NCI-H1105 treated with DMSO at 0.1 percent for 48 hours (cell line): ENCODE results near the gene CDC34.

Experiments
- DNase-seq: peaks from one replicate; lab custom pipeline; 2025; lab: John Stamatoyannopoulos, UW

CDC34 gene

DNA sequence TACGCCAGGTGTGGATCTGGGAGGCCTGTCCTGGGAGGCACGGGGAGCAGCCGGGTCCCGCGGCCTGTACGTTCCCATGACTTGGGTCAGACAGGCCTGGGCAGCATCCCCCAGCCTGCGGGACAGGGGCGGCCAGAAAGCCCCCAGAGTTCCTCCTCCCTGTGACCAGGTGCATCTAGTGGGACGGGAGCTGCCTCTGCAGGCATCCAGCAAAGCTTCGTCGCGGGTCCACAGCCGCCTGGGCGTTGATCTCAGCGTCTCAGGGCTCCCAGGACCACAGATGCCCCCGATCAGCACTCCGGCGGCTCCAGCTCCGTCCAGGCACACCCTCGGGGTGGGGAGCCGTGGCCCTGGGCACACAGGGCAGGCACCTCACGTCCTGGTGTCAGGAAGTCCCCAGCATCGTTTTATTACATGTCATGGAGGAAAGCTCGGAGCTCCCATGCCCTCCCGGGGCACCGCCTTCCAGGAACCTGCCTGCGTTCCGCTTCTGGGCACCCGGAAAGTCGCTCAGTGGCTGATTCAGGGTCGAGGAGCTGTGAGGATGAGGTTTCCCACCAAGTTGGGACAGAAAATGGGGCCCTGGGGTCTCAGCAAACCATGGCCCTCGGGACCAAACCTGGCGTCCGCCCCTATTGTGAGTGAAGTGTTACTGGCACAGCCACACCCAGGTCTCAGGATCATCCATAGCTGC, 10.8 kb downstream of the CDC34 start:
- DNase-seq = no peak

DNA sequence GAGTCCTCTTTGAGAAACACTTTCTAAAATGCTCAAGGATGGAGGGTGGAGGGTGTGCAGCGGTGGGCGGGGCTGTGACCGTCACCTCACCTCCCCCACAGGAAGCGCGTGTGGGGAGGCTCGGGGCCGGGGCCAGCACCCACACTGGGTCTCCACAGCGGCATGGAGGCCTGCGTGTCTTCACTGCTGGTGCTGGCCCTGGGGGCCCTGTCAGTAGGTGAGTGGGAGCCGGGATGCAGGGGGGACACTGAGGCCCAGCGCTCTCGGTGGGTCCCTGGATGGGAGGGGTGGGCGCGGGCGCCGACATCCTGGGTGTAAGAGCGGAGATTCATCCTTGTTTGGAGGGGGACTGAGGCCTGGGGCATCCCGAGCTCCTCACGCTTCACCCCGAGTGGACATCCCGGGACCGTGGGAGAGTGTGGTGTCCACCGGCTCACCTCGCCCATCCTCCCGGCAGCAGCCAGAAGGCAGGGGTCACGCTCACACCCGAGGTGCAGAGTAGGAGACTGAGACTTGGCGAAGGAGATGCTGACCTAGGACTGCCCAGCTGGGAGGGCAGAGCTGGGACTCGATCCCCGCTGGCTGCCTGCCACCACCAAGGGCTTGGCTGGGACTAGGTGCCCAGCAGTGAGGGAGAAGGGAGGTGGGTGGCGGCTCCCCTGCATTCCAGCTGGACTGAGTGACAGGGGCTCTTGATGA, 12.5 kb downstream of the CDC34 start, which contains the start of gene GZMM:
GZMM (plus strand) TSS at position 144 of the 699 bp plus-strand sequence; CDS start at position 163, 19 bp downstream.
- no peak for DNase-seq

DNA sequence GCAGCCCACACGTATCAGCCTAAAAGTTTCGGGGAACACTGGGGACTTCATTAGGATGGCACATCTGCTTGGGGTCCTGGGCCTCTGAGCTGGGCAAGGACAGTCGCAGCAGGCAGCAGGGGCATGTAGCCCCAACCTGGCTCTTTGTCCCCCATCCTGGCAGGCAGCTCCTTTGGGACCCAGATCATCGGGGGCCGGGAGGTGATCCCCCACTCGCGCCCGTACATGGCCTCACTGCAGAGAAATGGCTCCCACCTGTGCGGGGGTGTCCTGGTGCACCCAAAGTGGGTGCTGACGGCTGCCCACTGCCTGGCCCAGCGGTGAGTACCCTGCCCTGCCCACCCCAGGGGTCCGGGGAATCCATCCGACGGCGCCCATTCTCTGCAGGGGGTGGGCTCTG, 15.6 kb downstream of the CDC34 start:
- no peak for DNase-seq

DNA sequence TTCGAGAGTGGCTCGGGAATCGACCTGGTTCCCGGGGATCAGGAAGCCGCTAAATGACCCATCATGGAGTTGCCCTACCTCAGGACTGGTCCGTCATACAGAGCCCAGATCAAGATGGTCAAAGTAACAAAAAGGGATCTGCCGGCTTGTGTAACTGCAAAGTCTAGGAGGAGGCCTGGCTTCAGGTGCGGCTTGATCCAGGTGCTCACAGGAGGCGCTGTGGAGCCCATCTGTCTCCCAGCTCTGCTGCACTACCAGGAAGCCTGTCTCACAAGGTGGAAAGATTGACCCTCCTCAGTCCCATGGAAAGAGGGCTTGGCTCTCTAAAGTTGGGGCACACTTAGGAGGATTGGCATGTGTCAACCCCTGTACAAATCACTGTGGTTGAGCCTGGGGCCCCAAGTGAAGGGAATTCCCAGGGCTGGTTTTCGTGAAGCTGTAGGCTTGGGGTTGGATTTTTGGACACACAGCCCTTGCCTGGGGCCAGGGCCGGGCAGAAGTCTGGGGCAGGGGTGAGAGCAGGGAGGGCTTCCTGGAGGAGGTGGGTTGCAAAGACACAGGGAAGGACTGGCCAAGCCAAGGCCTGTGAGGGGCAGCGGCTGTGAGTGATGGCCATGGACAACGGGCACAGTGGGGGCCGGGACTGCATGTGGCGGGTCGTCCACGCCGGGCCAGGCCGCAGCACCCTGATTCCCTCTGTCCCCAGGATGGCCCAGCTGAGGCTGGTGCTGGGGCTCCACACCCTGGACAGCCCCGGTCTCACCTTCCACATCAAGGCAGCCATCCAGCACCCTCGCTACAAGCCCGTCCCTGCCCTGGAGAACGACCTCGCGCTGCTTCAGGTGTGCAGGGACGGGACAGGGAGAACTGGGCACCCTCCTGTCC, 16.5 kb downstream of the CDC34 start:
- no peak for DNase-seq

DNA sequence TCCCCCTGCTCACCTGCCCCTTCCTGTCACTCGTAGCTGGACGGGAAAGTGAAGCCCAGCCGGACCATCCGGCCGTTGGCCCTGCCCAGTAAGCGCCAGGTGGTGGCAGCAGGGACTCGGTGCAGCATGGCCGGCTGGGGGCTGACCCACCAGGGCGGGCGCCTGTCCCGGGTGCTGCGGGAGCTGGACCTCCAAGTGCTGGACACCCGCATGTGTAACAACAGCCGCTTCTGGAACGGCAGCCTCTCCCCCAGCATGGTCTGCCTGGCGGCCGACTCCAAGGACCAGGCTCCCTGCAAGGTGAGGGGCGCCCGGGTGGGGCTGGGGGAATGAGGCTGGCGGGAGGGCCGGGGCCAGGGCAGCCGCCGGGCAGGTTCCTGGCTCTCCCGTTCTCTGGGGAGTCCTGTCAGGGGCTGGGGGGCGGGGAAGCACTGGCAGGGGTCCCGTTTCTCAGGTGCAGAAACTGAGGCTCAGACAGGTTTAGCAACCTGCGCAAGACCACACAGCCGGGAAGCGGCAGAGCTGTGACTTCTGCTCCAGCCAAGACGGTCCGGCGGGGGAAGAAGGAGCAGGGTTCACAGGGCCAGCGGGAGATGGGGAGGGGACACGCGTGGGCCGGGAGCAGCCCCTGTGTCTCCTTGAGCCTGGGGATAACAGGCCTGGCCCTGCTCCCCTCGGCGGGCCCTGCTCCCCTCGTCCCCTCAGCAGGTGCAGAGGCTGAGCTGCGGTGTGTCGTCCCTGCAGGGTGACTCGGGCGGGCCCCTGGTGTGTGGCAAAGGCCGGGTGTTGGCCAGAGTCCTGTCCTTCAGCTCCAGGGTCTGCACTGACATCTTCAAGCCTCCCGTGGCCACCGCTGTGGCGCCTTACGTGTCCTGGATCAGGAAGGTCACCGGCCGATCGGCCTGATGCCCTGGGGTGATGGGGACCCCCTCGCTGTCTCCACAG, 17.6 kb downstream of the CDC34 start:
- DNase-seq = no peak

DNA sequence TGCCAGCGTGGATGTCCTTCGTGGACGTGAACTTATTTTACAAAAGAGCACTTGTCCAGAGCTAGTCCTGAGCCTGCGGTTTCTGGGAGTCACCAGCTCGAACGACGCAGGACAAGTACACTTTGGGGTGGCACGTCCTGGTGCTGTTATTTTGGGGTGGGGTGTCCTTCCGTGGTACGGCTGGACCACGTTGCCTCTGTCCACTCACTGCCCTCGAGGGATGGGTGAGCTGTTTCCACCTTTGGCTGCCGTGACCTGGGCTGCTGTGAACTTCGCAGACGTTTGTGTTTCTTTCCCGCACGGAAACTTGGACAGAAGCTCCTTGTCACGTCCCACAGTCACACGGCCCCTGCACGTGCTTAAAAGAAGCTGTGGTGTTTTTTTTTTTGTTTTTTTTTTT, 23.3 kb downstream of the CDC34 start:
- no peak for DNase-seq

DNA sequence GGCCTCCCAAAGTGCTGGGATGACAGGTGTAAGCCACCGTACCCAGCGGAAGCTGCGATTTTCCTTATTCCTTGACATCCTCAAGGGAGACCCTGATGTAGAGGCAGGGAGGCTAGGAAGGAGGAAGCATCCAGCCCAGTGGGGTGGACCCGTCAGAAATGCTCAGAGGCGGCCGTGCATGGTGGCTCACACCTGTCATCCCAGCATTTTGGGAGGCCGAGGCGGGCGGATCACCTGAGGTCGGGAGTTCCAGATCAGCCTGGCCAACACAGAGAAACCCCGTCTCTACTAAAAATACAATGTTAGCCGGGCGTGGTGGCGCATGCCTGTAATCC, 23.9 kb downstream of the CDC34 start:
- no peak for DNase-seq

DNA sequence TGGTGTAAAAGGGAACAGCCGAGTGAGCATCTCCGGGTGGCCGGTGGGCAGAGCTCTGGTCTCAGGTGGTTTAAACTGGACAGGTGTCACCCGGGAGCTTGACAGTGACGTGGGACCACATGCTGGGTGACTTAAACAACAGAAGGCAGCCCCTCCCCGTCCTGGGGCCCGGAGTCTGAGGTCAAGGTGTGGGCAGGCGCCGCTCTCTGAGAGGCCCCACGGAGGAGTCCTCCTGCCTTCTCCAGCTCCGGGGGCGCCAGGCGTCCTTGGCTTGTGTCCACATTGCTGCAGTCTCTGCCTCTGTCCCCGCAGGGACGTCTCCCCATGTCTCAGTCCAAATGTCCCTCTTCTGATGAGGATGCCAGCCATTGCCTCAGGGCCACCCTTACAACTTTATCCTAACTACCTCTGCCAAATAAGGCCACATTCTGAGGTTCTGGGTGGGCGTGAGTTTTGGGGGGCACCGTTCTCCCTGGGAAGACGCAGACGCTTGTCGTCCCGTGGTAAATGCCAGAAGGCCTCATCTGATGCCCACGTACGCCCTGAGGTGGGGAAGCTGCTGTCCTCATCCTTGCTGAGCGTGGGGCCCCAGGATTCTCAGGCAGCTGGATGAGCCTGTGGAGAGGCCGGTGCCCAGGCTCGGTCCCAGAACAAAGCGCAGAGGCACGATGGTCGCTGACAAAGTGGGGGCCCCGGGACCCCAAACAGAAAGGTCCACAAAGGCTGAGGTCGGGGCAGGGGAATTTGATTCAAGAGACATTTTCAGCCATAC, 25.2 kb downstream of the CDC34 start:
- no peak for DNase-seq

DNA sequence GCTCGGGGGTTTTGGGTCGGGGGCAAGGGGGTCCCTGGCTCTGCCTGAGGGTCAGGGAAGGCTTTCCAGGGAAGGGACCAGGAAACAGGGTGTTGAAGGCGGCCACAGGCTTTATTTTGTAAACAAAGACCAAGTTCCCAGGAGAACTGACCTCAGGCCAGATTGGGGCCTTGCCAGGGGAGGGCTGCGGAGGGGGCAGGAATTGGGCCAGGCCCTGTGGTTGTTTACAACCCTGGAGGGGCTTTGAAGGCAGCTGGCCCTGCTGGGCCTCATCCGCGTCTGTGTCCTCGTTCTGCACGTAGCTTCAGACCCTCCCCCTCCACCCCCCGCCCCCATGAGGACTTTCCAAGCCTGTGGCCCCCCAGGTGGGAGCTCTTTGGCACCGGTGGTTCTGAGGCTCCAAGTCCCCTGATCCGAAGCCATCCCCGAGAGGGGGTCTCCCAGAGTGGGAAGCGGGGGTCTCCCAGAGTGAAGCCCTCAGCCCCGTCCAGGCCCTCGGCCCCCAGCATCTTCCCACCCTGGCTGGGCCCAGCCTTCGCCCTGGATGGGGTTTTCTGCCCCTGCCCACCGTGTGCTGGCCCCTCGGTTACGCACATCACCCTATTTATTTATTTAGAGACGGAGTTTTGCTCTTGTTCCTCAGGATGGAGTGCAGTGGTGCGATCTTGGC, 27.3 kb downstream of the CDC34 start:
- DNase-seq = no peak

DNA sequence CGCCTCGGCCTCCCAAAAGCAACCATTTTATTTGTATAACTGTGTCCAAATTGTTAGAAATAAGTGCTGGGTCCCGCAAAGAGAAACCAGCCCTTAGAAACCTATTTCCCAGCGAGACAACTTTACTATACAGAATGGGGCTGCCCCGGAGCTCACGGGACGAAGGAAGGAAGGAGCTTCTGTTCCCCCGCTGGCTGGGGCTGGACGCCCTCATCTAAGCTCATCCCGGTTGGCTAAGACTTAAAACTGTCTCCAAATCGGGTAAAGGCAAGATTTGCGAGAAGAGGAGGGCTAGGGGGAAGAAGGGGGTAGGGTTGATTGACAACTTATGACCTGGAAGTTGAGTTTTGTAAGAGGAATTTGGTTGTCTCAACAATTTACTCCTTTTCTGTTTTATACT, 28.6 kb downstream of the CDC34 start:
- no peak for DNase-seq

DNA sequence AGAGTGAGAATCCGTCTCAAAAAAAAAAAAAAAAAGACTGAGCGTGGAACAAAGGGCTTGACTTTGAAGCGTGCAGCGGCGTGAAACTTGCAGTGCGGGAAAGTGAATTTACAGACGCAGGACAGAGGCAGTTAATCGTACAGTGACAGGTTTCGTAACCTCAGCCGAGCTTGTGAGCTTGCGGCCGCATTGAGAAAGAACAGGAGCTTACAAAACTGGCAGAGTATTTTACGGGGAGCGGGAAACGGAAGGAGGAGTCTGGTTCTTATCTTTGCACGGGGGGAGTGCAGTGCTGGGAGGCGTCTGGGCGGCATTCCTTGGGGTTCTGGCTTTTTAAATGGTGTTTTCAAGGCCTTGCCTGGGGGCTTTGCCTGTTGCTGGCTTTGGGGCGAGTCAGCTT, 34.8 kb downstream of the CDC34 start:
- DNase-seq = no peak

DNA sequence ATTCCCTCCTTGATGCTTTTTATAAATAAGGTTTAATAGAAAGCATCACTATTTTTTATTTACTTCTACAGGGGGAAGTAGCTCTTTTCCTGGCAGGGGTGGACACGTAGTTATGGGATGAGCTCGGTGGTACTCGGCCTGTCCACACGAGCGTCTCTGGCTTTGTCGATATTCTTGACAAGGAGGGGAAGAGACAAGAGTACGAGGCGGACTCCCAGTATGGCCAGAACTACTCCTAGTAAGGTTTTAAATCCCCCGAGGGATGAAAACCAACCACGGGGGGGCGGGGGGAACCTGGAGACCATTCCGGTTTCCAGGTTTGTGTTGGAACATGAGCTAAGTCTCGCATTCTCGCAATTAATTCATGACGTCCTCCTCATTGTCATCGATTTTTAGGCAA, 35.3 kb downstream of the CDC34 start:
- DNase-seq = no peak

DNA sequence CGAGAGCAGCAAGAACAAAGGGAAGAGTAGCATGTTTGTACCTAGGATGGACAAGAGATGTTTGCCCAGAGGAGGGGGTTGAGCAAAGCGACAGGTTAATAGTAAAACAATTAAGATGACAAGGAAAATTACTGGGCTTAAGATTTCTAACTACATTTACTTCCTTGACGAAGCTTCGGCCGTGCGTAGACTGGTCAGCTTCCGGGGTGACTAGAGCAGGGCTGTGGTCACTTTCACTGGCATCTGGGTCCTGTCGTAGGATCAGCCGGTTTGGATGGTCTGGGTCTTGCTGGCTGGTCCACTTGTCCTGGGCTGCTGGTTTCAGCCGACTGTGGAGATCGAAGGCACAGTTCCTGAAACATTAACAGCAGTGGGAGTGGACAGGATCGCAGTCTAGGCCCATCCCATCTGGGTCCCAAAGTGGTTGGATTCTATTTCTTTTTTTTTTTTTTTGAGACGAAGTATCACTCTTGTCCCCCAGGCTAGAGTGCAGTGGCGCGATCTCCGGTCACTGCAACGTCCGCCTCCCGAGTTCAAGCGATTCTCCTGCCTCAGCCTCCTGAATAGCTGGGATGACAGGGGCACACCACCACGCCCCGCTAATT, 35.8 kb downstream of the CDC34 start:
- no peak for DNase-seq

DNA sequence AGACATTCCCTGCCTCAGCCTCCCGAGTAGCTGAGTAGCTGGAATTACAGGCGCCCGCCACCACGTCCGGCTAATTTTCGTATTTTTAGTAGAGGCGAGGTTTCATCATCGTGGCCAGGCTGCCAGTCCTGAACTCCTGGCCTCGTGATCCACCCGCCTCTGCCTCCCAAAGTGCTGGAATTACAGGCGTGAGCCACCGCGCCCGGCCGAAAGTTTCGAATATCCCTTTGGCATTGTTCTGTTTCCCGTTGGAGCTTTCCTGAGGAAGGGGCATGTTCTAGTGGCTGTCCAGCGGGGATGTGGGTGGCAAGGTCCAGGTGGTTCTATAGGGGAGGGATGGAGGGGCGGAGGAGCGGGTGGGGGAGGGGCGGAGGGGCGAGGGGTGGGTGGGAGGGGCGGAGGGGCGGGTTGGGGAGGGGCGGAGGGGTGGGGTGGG, 38.7 kb downstream of the CDC34 start:
- DNase-seq = no peak

DNA sequence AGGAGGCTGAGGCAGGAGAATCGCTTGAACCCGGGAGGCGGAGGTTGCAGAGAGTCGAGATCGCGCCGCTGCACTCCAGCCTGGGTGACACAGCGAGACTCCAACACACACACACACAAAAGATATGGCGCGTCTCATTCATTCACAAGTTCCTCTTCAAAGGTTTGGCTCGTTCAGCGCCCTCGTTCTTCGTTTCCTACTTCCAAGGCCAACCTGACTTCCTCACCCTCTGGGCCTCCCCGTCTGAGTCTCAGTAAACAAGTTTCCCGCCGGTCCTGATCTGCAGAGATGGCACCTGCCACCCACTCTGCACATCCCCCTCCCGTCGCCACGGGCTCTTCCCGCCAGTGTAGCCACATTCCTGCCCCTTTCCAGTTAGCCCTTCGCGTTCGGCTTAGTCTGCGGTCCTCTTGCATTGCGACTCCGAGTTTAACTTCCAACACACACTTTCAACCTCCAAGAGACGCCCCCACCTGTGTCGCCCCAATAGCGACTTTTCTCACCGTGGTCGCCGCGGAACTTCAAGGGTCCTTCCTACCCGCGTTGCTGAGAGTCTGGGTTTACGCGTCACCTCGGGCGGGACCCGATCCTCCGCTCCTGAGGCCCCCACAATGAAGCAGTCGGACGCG, 39.5 kb downstream of the CDC34 start:
- peak; percentile 78 for DNase-seq

DNA sequence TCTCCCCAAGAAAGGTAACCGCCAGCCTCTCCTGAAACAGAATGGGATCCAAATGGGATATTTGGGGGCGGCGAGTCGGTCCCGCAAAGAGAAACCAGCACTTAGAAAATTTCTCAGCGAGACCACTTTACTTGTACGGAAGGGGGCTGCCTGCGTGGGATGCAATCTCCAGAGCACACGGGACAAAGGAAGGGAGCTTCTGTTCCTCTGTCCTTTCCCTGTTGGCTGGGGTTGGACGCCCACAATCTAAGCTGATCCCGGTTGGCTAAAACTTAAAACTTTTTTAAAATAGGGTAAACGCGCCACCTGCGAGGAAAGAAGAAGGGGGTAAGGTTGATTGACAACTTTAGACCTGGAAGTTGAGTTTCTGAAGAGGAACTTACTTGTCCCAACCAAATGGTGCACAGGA, 40.0 kb downstream of the CDC34 start:
- DNase-seq = peak; percentile 61

DNA sequence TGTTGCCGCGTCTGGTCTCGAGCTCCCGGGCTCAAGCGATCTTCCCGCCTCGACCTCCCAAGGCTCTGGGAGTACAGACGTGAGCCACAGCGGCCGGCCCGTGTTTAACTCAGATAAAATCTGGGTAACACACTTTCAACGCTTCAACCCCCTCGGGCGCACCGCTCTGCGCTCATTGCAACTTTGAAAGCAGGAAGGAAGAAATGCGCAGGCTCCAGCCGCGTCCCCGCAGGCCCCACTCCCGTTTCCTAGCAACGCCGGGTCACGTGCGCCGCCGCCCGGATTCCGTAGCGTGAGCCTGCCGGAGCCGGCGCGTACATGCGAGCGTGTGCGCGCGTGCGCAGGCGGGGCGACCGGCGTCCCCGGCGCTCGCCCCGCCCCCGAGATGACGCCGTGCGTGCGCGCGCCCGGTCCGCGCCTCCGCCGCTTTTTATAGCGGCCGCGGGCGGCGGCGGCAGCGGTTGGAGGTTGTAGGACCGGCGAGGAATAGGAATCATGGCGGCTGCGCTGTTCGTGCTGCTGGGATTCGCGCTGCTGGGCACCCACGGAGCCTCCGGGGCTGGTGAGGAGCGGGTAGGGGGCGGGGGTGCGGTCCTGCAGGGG, 40.7 kb downstream of the CDC34 start, which contains the start of gene BSG:
BSG (plus strand) TSS at position 457 of the 603 bp plus-strand sequence; CDS start at position 496, 39 bp downstream.
- peak; percentile 97 for DNase-seq

DNA sequence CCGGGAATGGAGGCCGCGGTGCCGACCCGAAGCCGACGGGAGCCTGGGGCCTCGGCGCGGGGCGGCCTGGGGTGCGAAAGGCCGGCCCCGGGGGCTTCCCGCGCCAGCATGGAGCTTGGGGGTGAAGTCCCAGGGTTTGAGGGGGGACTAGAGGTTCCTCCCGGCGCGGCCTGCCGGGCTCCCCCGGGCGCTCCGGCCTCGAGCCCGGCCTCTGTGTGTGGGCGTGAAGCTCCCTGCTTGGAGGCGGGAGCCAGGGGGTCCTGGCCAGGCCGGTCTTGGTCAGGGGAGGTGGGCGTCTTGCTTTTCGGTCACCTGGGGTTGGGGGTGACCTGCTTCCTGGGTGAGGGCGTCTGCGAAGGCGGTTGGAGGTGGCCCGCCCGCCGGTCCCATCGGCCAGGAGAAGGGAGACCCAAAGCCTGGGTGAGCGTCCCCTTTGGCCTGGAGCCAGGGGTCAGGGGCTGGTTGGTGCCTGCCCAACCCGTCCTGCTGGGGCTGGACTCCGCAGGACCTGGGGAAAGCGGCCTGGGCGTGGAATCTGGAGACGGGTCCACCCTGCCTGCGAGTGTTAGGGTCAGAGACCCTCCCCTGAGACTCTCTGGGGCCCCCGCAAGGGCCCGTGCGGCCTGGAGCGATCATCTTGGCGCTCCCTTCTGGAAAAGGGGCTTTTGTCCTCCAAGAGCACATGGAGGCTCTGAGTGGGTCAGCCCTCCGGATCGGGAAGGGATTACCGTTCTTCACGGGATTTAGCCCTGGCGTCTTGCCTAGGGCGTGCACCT, 41.4 kb downstream of the CDC34 start:
- DNase-seq = peak; percentile 27
